GM21529 (cell line): ENCODE measurements around the gene IKZF2.

ENCODE experiments used
- ATAC-seq: cut with Tn5 transposase; IDR thresholded peaks from one replicate; pipeline ENCODE4 v1.9.1; 2021; ENCODE audit not compliant: unreplicated experiment

The IKZF2 gene

GRCh38 chr2:213151437-213152064 is at the start of gene IKZF2:
IKZF2 (minus strand) TSS chr2:213151612; CDS start chr2:213148629, 2,983 bp downstream.
- ATAC-seq: peak; percentile 63

DNA sequence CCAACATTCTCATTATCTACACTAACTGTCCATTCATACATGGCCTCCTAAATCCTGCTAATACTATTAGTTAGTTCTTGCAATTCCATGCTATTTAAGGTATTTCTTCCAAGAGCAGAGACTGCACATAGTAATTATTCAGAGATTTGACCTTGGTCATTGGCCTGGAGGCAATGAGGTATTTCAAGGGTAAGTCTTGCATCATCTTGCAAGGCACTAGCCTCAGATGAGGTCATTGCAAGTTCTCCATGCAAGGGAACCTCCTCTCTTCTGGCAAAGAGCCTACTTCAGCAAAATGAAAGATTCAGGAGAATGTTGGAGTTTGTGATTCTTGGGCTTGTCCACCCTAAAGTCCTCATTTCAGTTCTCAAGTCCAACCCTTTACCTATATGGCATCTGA is 48.5 kb upstream of the IKZF2 start:
- ATAC-seq: no peak

DNA sequence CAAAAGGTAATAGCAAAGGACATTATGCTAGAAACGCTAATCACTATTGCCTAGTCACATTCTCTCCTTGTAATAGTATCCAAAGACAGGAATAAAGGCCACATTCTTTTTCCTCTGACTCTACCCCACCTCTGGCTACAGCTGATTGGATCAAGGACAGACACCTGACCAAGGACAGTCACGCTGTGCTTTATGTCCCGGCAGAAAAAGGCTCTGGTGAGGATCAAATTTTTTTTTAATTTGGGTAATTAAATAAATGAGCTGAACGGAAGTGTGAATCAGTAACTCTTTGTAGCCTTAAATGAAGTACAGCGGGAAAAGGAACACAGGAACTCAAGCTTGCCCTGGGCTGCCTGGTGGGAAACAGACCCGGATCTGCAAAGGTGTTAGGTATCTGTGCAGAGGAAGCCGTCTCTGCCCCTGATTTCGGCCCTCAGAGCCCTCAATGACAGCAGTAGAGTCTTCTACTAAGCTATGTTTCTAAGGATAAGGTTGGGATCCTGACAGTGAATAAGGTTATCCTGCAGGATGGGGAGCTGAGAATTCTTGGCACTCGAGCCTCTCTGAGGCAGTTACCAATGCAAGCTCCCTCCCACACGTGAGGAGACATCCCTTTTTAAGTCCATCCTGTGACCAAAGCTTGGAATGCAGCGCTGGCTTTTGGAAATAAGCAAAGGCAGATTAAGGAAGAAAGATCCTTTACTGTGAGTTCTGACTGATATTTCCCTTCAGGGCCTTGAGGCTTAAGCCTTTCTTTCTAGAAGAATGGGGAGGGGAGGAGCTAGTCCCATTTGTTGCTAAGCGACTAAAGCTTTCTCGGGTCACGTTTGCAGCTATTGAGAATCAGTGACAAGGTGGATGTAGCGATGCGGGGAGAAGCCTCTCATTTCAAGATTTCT is 37.8 kb upstream of the IKZF2 start:
- ATAC-seq: no peak

DNA sequence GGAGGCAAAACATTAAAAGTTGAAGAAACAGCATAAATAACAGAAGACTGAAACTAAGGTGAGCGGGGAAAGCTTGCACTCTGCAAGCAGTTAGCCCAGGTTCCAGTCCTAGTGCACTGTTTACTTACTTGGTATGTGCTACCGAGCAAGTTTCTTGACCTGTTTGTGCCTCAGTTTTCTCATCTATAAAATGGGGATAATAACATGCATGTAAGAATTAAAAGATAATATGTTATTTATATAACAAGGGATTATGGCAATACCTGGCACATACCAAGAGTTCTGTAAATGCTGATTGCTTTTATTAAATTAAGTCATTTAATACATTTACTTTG is 37.1 kb upstream of the IKZF2 start:
- ATAC-seq: no peak

DNA sequence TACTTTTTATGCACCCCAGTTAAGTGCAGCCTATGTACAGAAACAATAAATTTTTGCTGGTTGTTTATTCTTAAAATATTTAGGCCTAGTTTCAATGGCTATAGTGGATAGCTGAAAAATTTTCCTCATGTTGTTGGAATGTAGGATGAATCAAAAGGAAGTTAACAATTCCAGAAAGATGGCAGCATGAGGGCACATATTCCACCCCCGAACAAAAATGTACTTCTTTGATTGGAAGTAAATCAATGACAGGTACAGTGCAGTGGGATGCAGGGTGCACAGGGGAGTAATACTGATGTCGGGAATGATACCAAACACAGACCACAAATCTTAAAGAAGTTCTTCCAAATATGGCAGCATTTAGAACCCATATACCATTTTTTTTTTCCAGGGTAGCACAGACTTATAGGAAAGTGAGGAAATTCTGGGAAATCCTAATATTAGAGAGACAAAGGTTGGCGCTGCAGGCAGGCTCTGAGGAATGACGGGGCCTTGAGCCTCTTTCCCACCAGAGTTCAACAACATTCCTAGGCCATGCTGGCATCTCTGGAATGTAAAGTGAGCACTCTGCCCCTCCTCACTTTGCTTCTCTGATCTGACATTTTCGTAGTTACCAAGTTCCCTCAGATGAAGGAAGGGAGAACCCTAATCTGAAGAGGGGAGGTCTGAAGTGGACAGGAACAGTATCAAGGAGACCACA is 36.6 kb upstream of the IKZF2 start:
- ATAC-seq: no peak

DNA sequence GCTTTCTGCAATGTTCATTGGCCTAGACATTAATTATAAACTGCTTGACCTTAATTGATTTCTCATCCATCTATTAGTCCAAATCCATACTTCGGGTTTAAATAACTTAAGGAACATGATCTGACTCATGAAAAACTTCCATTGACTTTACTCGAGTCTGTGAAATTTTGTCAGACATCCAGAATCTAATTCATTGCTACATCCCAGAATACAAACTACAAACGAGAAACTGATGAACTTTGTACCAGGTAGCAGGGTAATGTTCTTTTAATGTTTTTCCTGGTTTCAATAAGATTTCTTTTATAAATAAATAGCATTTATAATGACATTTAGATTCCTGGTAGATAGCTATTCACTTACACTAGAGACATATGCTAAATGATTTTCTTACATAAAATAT is 36.0 kb upstream of the IKZF2 start:
- ATAC-seq: no peak

- ATAC-seq: peak; percentile 98
Observed at GRCh38 chr2:213185147-213185822, 33.9 kb upstream of the IKZF2 start.

GRCh38 chr2:213181712-213182111 is 30.3 kb upstream of the IKZF2 start:
- no peak for ATAC-seq

- ATAC-seq: no peak
Observed at GRCh38 chr2:213177679-213178078, 26.3 kb upstream of the IKZF2 start.

- no peak for ATAC-seq
Observed at GRCh38 chr2:213175673-213176247, 24.3 kb upstream of the IKZF2 start.

DNA sequence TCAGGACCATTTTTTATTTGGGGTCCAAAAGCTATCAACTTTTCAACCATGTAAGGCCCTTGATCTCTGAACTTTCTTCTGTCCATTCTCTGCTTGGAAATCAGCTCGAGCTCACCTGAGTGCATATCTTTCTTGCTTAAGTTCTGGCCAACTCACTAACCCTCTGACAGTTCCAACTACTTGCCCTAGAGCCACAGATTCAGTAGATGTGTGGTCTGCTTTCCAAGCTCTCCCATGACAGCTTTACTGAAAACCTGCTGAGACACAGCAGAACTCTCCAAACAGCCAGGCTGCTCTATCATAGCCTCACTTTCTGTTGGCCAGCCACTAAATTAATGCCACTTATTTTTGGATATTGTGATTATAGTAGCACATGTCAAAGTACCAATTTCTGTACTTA is 21.2 kb upstream of the IKZF2 start:
- ATAC-seq: no peak

DNA sequence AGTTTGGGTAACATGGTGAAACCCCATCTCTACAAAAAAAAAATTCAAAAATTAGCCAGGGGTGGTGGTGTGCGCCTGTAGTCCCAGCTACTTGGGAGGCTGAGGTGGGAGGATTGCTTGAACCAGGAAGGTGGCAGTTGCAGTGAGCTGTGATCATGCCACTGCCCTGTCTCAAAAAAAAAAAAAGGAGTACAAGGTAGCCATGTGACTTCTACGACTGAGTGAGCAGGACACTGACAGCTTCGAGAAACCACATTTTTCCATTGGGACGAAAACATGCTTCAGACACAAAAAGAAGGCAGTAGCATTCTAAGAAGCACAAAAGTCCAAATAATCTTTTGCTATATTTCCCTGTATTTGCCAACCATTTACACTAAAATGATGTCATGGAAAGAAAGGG is 19.7 kb upstream of the IKZF2 start:
- no peak for ATAC-seq

DNA sequence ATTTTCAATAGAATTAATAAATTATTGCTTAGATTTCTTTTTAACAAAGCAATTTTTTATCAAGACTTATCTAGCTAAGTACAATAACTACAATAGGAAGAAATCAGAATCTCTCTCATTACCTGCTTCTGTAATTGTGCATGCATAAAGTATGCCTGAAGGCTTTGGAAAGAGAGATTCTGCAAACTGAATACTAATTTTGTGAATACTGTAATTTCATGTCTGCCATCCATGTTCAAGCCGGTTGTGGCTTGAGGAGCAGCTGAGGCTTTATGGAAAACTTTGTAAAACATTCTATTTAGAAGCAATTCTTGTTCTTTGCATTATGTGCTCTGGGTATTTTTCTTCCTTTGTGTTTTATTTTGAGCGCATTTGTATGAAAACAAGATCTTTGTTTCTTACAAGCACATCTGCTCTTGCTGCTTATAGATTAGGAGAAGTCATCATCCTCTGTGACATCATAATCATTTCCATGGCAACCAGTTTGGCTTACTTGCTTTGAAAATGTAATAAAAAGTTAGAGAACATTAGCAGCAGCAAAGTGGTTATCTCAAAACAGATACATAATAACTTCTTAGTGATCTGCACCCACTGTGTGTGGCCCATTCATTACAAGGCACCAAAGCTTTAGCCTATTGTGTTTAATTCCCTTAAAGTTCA is 16.0 kb upstream of the IKZF2 start:
- ATAC-seq: no peak

DNA sequence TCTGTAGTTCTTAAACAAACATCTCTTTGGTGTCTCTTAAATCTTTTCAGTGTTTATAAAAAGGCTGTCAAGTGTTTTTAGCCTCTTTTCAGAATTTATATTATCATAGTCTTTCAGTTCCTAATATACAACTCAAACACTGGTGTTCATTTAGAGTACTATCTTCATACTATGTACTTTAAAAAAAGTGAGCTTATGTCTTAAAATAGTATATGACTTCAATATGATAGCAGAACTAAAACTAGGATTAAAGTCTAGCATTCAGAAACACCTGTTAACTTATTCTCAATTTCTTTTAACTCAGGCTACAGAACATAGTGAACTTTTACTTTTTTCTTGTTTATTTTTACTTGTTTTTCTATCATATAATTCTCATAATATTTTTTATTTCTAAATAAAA is 14.7 kb upstream of the IKZF2 start:
- peak; percentile 99 for ATAC-seq

DNA sequence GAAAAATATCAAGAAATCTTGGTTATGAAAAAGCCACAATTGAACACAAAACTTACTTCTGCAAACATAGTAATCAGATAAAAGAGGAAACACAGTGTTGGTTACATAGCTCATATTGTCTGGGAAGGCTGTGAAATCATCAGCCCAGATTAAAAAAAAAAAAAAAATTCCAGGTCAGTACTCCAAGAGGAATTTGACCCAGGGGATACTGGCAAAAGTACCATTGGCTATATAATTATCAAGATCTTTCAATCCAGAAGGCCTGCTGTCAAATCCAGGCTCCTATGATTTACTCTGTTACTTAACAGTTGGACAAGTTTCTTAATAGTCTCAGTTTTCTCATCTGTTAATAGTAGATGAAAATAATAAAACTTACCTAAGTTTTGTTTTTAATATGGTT is 12.9 kb upstream of the IKZF2 start:
- no peak for ATAC-seq

GRCh38 chr2:213162516-213163118 is 11.2 kb upstream of the IKZF2 start:
- no peak for ATAC-seq

DNA sequence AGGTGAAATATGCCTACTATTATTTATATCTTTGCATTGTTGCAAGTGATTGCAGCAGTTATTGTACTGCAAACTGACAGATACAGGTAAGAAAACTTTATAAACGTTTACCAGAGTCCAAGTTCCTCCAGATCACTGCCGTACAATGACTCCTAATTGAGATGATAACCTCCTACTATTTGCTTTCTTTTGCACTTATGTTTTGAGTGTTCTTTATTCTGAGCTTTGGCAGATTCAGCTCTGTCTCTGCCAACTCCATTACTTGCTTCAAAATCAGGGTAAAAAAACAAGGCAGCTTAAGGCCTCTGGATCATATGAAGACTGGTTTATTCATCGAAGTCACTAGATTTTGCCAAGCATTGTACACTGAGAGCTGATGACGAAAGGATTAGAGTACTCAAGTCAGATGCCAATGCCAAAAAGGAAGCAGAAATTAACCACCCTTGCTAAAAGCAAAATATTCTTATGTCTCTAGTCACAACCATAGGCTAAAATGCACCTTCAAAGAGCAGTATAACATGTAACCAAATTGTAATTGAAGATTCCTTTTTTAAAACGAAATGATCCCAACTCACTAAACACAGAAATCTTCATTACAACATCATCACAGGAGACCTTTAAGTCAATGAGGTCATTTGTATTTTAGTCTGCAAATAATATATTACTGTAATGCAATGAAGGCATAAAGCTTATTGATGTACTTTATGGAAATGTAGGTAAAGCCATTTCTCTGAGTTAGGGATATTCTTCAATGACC is 10.5 kb upstream of the IKZF2 start:
- ATAC-seq: no peak

DNA sequence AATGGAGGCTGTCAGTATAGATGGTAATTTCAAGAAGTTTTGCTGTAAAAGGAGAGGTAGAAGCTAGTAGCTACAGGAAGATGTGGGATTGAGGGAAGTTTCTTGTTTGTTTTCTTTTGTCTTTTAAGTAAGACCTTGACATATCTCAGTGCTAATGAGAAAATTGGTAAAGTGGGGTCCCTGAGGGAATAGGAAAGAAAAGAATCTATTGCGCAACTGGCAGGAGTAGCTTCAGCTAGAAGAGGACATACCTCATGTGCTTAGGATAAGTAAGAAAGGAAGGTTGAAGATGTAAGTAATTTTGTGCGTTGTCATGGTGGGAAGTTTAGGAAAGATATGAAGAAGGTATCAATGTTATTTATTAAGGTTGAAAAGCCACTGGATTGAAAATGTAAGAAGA is 8.4 kb upstream of the IKZF2 start:
- no peak for ATAC-seq

- ATAC-seq: peak; percentile 66
Observed at GRCh38 chr2:213157242-213157641, 5.8 kb upstream of the IKZF2 start.
